Activated gamma-delta T cell treated with Interleukin-2 at 50 U/mL for 16 hours (primary cell): ENCODE results near the gene SLC7A11.

ENCODE experiments used
- DNase-seq: peaks from one replicate; pipeline ENCODE4 v3.0.0-alpha.2; 2020

SLC7A11 gene

DNA sequence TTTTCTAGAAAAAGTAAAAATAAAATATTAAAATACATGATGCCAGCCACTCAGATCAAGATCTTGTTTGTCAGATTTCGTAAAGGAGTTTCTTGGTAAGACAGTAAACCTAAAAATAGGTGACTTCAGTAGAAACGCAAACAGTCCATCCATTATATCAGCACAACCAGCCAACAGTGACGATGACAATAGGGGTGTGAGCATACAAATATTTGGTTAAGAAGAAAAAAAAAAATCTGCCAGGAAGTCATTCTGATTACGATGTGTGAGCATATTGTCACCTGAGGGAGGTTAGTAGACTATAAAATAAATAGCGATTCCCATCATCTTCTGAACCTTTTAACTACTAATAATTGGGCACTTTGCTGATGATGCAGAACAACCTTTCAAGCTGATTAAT, 37.6 kb downstream of the SLC7A11 start:
- DNase-seq = no peak

GRCh38 chr4:138202686-138203085, 39.5 kb downstream of the SLC7A11 start:
- no peak for DNase-seq

GRCh38 chr4:138200236-138200590, 41.9 kb downstream of the SLC7A11 start:
- DNase-seq = no peak

GRCh38 chr4:138199568-138200235, 42.4 kb downstream of the SLC7A11 start:
- no peak for DNase-seq

- no peak for DNase-seq
Measured at GRCh38 chr4:138196153-138196552, 46.0 kb downstream of the SLC7A11 start.

DNA sequence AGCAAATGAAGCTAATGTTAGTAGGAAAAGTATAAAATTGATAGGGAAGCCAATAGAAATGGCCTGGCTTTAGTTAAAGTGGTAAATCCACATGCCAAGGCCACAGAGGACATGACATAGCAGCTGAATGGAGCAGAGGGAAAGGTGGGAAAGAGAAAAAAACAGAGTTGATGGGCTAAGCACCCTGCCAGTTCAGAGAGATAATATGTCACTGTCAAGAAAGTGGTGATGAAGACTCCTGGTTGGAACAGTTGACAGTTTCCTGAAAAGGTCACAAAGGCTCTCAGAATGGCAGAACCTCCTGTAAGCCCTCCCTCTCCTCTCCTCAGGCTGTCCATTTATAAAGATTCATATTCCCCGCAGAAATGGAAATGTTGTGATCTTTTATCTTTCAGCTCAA, 48.2 kb downstream of the SLC7A11 start:
- DNase-seq = no peak

DNA sequence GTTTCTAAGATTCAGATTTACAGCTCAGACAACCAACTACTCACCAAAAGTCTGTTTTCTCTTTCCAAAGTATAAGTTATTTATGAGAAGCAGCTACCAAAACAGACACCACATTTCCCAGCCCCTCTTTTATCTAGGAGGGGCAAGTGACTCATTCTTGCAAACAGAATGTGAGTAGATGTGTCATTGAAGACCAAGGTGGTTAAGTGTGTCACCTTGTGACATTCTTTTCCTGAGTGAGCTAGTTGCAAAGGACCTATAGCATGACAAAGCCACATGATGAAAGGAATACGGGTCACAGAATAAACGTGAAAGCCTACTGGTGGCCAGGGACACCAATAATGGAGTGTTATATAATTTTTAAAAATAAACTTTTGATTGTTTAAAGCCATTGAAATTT, 50.0 kb downstream of the SLC7A11 start:
- DNase-seq = no peak

DNA sequence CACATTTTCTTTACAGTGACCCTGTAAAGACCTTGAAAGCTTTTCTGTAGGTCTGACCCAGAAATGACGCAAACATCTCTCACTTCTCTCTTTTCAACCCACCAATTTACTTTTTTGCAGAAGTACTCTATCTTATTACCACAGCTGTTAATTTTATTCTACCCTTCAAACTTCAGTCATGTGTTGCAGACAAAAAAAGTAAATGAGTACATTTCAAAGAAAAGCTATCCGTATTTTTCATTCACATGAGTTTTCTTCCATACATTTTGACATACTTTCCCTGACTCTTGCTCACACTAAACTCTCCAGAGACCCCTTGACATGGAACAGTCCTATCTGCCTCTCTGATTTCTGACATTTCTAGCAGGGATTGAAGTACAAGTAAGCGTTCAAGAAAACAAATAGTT, 51.7 kb downstream of the SLC7A11 start:
- DNase-seq = no peak

DNA sequence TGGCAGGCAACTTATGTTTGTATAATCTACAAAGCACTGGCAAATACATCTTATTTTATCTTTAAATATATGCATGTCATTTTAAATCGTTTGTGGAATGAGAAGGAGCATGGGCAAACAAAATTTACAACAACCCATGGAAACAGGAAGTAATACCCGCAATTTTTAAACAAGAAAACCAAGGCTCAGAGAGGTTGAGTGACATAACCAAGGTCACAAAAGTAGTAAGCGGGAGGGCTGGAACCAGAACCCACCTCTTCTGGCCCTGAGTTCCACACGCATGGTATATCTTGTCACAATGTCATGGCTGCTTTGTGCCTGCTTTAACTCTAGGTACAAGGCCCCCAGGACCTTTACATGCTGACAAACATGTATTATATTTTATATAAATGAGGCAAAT, 52.9 kb downstream of the SLC7A11 start:
- no peak for DNase-seq

DNA sequence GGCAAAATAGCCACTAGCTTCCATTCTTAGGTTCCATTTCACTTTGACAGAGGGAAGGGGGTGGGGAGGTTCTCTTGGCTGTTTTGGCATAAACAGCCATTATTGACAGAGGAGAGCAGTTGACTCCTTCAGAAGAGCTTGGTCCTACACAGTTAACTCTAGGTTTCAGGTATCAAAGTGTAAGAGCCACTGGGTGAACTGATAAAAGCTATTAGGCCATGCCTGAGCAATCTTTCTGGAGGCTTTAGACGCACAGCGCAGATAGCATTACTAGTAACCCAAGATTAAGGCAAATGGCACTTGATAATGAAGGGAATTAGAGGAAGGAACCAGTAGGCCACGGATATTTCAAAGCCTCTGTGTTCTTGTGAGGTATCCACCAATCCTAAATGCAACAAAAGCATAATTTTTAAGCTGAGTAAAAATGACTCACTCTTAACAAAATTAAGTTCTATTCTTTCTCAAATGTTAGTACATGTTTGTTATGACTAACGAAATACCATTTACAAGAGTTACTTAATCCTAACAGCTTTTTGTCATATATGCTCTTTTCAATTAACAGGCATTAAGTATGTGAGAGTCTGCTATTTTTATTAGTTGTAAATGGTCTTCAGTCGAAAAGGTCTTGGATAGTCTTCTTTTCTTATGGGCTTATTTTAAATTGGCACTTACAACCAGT, 53.6 kb downstream of the SLC7A11 start:
- no peak for DNase-seq

- no peak for DNase-seq
Measured at GRCh38 chr4:138185859-138186645, 56.1 kb downstream of the SLC7A11 start.

DNA sequence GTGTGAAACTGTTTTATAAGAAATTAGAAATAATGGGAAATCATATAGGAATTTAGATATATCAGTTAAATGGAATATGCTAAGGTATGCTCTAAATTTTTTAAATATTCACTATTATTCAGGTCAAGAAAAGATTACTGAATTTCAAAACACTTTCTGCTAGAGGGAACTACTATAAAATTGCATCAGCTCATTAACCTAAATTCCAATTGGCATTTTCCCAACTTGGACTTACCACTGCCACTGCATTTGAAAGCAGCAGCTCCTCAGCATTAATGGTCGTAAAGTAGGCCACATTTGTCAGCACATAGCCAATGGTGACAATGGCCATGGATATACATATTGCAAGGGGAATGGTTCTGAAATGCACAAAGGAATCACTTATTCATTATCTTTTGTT, 57.3 kb downstream of the SLC7A11 start:
- no peak for DNase-seq

DNA sequence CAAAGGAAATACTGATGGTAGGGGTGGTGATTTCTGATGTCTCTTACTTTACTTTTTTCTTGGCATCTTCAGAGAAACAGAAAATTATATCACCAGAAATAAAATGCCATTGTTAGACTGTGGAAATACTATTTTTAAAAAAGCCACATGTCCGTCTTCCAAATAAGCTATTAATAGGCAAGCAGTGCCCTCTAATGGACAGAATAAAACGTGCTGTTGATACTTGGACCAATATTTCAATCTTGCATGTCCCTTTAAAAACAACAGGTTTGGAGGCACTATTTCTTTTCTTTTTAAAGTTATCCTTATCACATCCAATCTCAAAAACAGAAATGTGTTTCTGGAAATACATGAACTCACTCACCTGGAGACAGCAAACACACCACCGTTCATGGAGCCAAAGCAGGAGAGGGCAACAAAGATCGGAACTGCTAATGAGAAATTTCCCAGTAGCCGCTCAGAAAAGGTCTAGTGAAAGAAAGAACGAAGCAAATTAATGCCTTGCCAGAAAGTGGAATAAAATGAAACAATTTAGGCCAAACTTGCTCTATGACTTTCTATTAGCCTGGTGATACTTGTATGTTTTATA, 59.2 kb downstream of the SLC7A11 start:
- no peak for DNase-seq

GRCh38 chr4:138181287-138181686, 60.9 kb downstream of the SLC7A11 start:
- DNase-seq = no peak

- DNase-seq = no peak
Measured at GRCh38 chr4:138178566-138178965, 63.6 kb downstream of the SLC7A11 start.

GRCh38 chr4:138177278-138177968, 64.7 kb downstream of the SLC7A11 start:
- no peak for DNase-seq

DNA sequence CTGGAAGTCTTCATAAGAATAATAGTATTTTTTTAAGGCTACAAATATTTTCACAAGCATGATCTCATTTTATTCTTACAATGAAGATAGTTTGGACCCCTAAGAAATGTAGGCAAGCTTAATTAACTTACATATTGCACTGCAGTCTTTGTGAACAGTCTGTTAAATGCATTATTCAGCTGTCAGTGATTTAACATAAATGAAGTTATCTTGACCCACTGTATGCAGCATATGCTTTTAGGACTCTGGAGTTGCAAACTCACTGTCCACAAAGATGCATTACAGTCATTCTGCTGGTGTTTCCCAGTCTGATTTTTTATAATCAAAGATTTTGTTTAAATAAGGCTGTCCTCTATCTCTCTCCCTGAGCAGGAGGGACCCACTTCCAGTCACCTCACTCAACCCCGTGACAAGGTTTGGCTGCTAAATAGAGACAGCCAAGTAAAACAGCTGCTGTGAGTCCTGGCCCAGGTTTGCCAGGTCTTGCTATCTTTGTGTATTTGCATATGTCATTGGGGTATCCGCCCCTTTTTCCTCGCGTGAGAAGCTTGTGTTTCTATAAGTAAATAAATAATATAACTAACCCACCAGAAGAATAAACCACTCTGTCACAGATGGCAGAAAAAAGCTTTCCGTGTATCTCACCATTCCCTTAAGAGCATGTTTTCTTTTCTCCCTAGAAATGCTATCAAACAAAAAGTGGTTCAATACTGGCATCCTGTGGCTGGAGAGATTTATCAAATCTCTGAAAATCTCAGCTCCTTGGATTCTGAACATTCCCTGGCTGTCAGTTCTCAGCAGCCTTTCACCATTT, 67.0 kb downstream of the SLC7A11 start:
- DNase-seq = no peak

DNA sequence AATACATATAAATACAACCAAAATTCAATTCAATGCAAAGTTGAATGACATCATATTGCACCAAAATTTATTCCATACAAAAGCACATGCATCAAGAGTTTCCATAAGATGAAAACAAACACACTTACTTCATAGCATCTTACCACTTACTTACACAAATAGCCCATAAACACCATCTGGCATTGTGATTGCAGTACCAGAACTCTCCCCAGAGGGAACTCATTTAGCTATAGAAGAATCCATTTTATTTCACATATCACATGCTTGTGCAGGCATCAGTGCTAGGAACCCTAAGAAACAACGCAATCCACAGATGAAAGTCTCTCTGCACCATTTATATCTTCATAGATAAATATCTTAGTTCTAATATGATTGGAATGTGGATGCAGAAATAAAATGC, 77.9 kb downstream of the SLC7A11 start:
- DNase-seq = no peak

- no peak for DNase-seq
Measured at GRCh38 chr4:138163171-138163570, 79.0 kb downstream of the SLC7A11 start.

DNA sequence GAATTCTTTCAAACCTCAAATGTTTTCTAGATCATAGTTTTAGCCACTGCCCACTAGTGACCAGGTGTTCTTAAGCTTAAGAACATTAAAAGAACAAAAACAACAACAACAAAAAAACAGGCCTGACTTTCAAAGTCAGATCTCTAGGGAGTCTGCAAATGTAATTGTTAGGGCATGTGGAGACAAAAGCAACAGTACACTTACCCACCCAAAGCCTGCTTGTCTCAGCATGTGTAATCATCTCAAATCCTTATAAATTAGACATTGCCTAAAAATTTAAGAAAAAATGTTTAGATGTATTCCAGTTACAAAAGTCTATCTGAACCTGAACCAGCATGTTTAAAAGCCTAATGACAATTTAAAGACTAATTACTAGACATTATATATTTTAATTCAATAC, 79.9 kb downstream of the SLC7A11 start:
- DNase-seq = no peak

GRCh38 chr4:138161351-138161750, 80.8 kb downstream of the SLC7A11 start:
- DNase-seq = no peak

DNA sequence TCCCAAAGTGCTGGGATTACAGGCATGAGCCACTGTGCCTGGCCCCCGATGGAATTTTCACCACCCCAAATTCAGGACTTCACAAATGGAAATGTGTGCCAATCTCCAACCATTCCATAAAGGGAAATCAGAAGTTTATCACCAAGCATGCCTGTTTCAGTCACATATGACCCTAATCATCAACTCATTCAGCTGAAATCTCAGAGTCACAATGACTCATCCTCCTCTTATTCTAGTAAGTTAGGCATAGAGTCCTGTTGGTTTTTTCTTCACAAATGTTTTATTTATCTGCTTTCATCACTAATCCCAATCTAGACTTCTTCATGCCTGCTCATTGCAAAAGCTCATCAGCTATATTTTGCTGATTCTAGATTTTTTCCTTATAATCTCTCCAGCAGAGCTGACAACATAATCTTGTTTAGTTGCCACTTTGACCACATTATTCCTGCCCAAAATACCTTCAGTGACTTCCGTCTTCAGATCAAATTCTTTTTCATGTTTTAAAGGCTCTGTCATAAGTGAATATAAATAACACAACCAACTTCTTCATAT, 83.3 kb downstream of the SLC7A11 start:
- no peak for DNase-seq
